A172 (cell line): ENCODE measurements around the gene SYCE3. TPM values are rescaled to one million over a fixed set of nuclear protein-coding genes. Genes with fewer than 3 reads are reported as not detected.
A peak's percentile ranks its signal among the peaks of the same experiment; 100 is the strongest.

Experiments
- DNase-seq: peaks from one replicate; pipeline ENCODE4 v3.0.0-alpha.2; 2015; ENCODE audit warnings: low spot score
- total RNA-seq: library from RNA; depleted of rRNA; stranded (reverse); fragments of >200 nt; shearing (Covaris generic); gene quantifications from 2 replicates; pipeline ENCODE4 v1.2.3, GENCODE V29; 2014

Gene SYCE3
- total RNA-seq, 1 experiment from 2014 or later = 2.5 TPM

- no peak for DNase-seq
Observed at GRCh38 chr22:50600538-50600937, 37.8 kb upstream of the SYCE3 start, which contains the start of gene MAPK8IP2. MAPK8IP2 (plus strand) TSS chr22:50600793; CDS start chr22:50600819, 26 bp downstream.

- DNase-seq = no peak
Observed at GRCh38 chr22:50599816-50600455, 37.2 kb upstream of the SYCE3 start.

- DNase-seq = no peak
Observed at GRCh38 chr22:50597097-50597496, 34.4 kb upstream of the SYCE3 start.

- no peak for DNase-seq
Observed at GRCh38 chr22:50595189-50595588, 32.5 kb upstream of the SYCE3 start.

- no peak for DNase-seq
Observed at GRCh38 chr22:50587407-50587806, 24.7 kb upstream of the SYCE3 start.

- no peak for DNase-seq
Observed at GRCh38 chr22:50586416-50586815, 23.7 kb upstream of the SYCE3 start.

- no peak for DNase-seq
Observed at GRCh38 chr22:50585781-50586180, 23.1 kb upstream of the SYCE3 start.

- DNase-seq = no peak
Observed at GRCh38 chr22:50585238-50585637, 22.5 kb upstream of the SYCE3 start.

GRCh38 chr22:50584106-50585096 lies 21.7 kb upstream of the SYCE3 start:
- no peak for DNase-seq

GRCh38 chr22:50583294-50583861 lies 20.7 kb upstream of the SYCE3 start:
- no peak for DNase-seq

GRCh38 chr22:50582493-50583293 lies 20.0 kb upstream of the SYCE3 start, which contains the start of gene CHKB:
CHKB (minus strand) TSS chr22:50582849; CDS start chr22:50582781, 68 bp downstream.
- peak; percentile 86 for DNase-seq

- DNase-seq = no peak
Observed at GRCh38 chr22:50581950-50582492, 19.3 kb upstream of the SYCE3 start.

- no peak for DNase-seq
Observed at GRCh38 chr22:50581031-50581949, 18.6 kb upstream of the SYCE3 start.

- DNase-seq = no peak
Observed at GRCh38 chr22:50579752-50580151, 17.0 kb upstream of the SYCE3 start.

- DNase-seq = no peak
Observed at GRCh38 chr22:50578776-50579310, 16.1 kb upstream of the SYCE3 start.

- DNase-seq = no peak
Observed at GRCh38 chr22:50577987-50578775, 15.5 kb upstream of the SYCE3 start, which contains the start of gene CPT1B. CPT1B (minus strand) TSS chr22:50578427; CDS start chr22:50577915, 512 bp downstream.

- no peak for DNase-seq
Observed at GRCh38 chr22:50577697-50577986, 14.9 kb upstream of the SYCE3 start.

GRCh38 chr22:50576806-50577696 lies 14.3 kb upstream of the SYCE3 start:
- DNase-seq = peak; percentile 73
